Lung (tissue), 13 donors: ENCODE data around the gene CHST10. TPM values are rescaled to one million over a fixed set of nuclear protein-coding genes. Genes with fewer than 3 reads are reported as not detected.
"Not testable (repeated sequence)": the region's sequence is repeated elsewhere in the genome, so short reads cannot be mapped to it uniquely, and the experiment has no call there.

ENCODE experiments used
- ATAC-seq: fragments of 200-7000 bp; cut with Tn5 transposase; one replicate; pipeline ENCODE4 v1.9.1; 2020; ENCODE audit warnings: moderate number of reproducible peaks; ENCODE audit not compliant: insufficient read depth, low FRiP score
- DNase-seq, 3 donors: peaks; one replicate each; pipeline ENCODE4 v3.0.0-alpha.2; 2013 to 2017
- H3K27ac ChIP-seq, 2 donors: one replicate each; pipeline ENCODE4 v1.5.1; 2013; ENCODE audit warnings: mild to moderate bottlenecking in 2 of 2, moderate library complexity in 2 of 2, control low read depth in 1 of 2, inconsistent platforms in 1 of 2, low read depth in 1 of 2, low read length in 1 of 2
- H3K27me3 ChIP-seq, 3 donors: one replicate each; pipeline ENCODE4 v1.5.1; 2013; ENCODE audit warnings: low read length in 2 of 3; ENCODE audit not compliant: control insufficient read depth in 3 of 3, insufficient read depth in 3 of 3
- H3K36me3 ChIP-seq, 4 donors: one replicate each; pipeline ENCODE4 v1.5.1; 2013; ENCODE audit warnings: low read length in 4 of 4, mild to moderate bottlenecking in 1 of 4, moderate library complexity in 1 of 4; ENCODE audit not compliant: control insufficient read depth in 4 of 4, insufficient read depth in 4 of 4
- H3K4me1 ChIP-seq, 5 donors: one replicate each; pipeline ENCODE4 v1.5.1; 2013; ENCODE audit warnings: low read length in 5 of 5, mild to moderate bottlenecking in 2 of 5, moderate library complexity in 1 of 5; ENCODE audit not compliant: control insufficient read depth in 5 of 5, insufficient read depth in 5 of 5
- H3K4me3 ChIP-seq: one replicate; pipeline ENCODE4 v1.5.1; 2013; ENCODE audit warnings: mild to moderate bottlenecking, control low read depth, moderate library complexity
- H3K9ac ChIP-seq, 2 donors: one replicate each; pipeline ENCODE4 v1.5.1; 2013; ENCODE audit warnings: low read length in 2 of 2, control low read depth in 1 of 2; ENCODE audit not compliant: insufficient read depth in 1 of 2
- H3K9me3 ChIP-seq, 4 donors: one replicate each; pipeline ENCODE4 v1.5.1; 2013; ENCODE audit warnings: low read length in 3 of 4, mild to moderate bottlenecking in 1 of 4, moderate library complexity in 1 of 4; ENCODE audit not compliant: control insufficient read depth in 4 of 4, insufficient read depth in 3 of 4
- WGBS, 2 donors: extraction: QIAGEN DNeasy Blood & Tissue Kit; methylation state at CpG; one replicate each; pipeline ENCODE4 v1.1.7; 2013; 5-methylcytosine and 5-hydroxymethylcytosine counted together
- polyA plus RNA-seq, 2 donors: library from polyadenylated mRNA; stranded (reverse); fragments of 200-250 nt; gene quantifications; one replicate each; pipeline ENCODE4 v1.2.1, GENCODE V29; 2013
- small RNA-seq: library from RNA; depleted of rRNA; stranded (forward); fragments of <200 nt; gene quantifications from one replicate; pipeline ENCODE3, GENCODE V24; 2014; ENCODE audit warnings: low replicate concordance
- total RNA-seq, 2 donors: library from RNA; depleted of rRNA in 1 of 2; stranded (reverse); fragments of >200 nt in 1 of 2; gene quantifications; one replicate each; pipeline ENCODE4 v1.2.1, GENCODE V29; 2014 to 2021
- TF ChIP-seq, protein P1 (sequence below): IDR thresholded peaks from 2 replicates; pipeline ENCODE4 v1.5.1; 2012; ENCODE audit warnings: mild to moderate bottlenecking; ENCODE audit errors: control extremely low read depth, extremely low read depth
- donor health status: control.
- donor health status: control.
- donor health status: Bipolar disorder and iron deficiency.
- donor health status: healthy.
- donor health status: DM: yes; HTN: yes; CAD: no.

Gene CHST10
- total and polyA plus RNA-seq, 4 donors: 5.1 to 22.4 (median 8.0) TPM

DNA sequence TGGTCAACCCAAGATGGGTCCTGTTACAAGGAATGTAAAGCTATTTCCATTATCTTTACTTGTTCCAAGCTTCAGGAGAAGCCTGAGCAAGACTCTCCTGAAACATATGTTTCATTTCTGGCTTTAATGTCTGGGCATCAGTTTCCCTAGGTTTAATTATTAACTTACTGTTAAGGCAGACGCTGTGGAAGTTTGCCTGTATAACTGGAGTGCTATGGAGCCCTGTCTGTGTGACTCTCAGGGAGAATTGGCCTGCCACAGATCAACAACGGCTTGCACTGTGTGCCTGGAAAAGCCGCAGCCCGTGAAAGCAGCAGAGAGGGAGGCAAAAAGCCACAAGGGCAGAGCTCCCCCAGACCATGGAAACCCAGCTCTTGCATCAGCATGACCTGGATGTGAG is 73.0 kb downstream of the CHST10 start:
- TF ChIP-seq, protein P1, sequence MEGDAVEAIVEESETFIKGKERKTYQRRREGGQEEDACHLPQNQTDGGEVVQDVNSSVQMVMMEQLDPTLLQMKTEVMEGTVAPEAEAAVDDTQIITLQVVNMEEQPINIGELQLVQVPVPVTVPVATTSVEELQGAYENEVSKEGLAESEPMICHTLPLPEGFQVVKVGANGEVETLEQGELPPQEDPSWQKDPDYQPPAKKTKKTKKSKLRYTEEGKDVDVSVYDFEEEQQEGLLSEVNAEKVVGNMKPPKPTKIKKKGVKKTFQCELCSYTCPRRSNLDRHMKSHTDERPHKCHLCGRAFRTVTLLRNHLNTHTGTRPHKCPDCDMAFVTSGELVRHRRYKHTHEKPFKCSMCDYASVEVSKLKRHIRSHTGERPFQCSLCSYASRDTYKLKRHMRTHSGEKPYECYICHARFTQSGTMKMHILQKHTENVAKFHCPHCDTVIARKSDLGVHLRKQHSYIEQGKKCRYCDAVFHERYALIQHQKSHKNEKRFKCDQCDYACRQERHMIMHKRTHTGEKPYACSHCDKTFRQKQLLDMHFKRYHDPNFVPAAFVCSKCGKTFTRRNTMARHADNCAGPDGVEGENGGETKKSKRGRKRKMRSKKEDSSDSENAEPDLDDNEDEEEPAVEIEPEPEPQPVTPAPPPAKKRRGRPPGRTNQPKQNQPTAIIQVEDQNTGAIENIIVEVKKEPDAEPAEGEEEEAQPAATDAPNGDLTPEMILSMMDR: no peak
- WGBS, 2 donors: 78 to 79% methylated on average over 4 of the region's 4 CpGs
- no peaks in the 10 kb centered on the region for H3K36me3 ChIP-seq
- peaks cover 0 to 10% (median 0%) of the 10 kb centered on the region in 5 donors for H3K4me1 ChIP-seq
- H3K4me3 ChIP-seq: no peak overlapping the region
- no peaks in the 10 kb centered on the region for H3K9me3 ChIP-seq
- no peak overlapping the region for H3K9ac ChIP-seq
- DNase-seq (no peak), ATAC-seq (no peak)
- H3K27ac ChIP-seq: no peak overlapping the region
- H3K27me3 ChIP-seq: peaks cover 0 to 3% (median 0%) of the 10 kb centered on the region in 3 donors

DNA sequence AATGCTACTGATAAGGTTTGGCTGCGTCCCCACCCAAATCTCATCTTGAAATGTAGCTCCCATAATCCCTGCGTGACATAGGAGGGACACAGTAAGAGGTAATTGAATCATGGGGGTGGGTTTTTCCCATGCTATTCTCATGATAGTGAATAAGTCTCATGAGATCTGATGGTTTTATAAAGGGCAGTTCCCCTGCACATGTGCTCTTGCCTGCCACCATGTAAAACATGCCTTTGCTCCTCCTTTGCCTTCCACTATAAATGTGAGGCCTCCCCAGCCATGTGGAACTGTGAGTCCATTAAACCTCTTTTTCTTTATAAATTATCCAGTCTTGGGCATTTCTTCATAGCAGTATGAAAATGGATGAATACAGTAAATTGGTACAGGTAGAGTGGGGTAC is 75.0 kb downstream of the CHST10 start:
- H3K9ac ChIP-seq, H3K27me3 ChIP-seq, ATAC-seq, DNase-seq, H3K36me3 ChIP-seq, H3K9me3 ChIP-seq, H3K4me3 ChIP-seq, H3K27ac ChIP-seq: not testable (repeated sequence)
- peaks cover 0 to 10% (median 0%) of the 10 kb centered on the region in 5 donors for H3K4me1 ChIP-seq
- 91% methylated on average over 2 of the region's 2 CpGs for WGBS, 2 donors

Small RNAs within 50 kb of the gene (small RNA-seq; reads per million reads assigned to genes)
- gene AC012493.2 (not detected), gene AC012493.3 (not detected)

Other genes with a start within 250 kb of the CHST10 start
- 1 to 10 TPM; 4.4 to 5.2 TPM for gene LONRF2, start 95.2 kb downstream of the CHST10 start, total RNA-seq
- under 1 TPM; 0.38 to 0.71 TPM for gene LONRF2, start 95.2 kb downstream of the CHST10 start, polyA plus RNA-seq
- gene NMS, start 52.8 kb upstream of the CHST10 start, total RNA-seq: not detected
- gene NMS, start 52.8 kb upstream of the CHST10 start, polyA plus RNA-seq: not detected
- 10 to 100 TPM in 1 of 2 donors, 1 to 10 TPM in 1; 8.2 to 19.7 TPM for gene PDCL3, start 145.3 kb upstream of the CHST10 start, total RNA-seq
- gene PDCL3, start 145.3 kb upstream of the CHST10 start, polyA plus RNA-seq: 10 to 100 TPM; 26.7 to 29.9 TPM